GM12892 (cell line): ENCODE results near the gene FBXO41.

Source experiments
- POLR2A ChIP-seq: IDR thresholded peaks from 2 replicates; pipeline ENCODE4 v1.6.1; 2011; ENCODE audit warnings: low read depth, low read length, control low read depth
- POLR2AphosphoS5 ChIP-seq: IDR thresholded peaks from 2 replicates; pipeline ENCODE4 v1.6.1; 2011; ENCODE audit warnings: low read depth, low read length, control low read depth
- TAF1 ChIP-seq: IDR thresholded peaks from 2 replicates; pipeline ENCODE4 v1.6.1; 2011; ENCODE audit warnings: low read depth, mild to moderate bottlenecking, control low read depth, low read length, borderline replicate concordance

GRCh38 chr2:73282924-73283544 is 1.2 kb downstream of the FBXO41 start:
- TF ChIP-seq POLR2A (no peak), POLR2AphosphoS5 (no peak), TAF1 (no peak)
